IPS-15b (cell line): ENCODE measurements around the gene BUB1B.

Source experiments
- H3K27me3 ChIP-seq: one replicate; pipeline ENCODE4 v1.6.1; 2013; ENCODE audit warnings: low read length; ENCODE audit not compliant: control insufficient read depth, insufficient read depth
- H3K36me3 ChIP-seq: one replicate; pipeline ENCODE4 v1.6.1; 2013; ENCODE audit warnings: low read length; ENCODE audit not compliant: control insufficient read depth, insufficient read depth
- H3K4me1 ChIP-seq: one replicate; pipeline ENCODE4 v1.6.1; 2013; ENCODE audit warnings: mild to moderate bottlenecking, low read length; ENCODE audit not compliant: control insufficient read depth, insufficient read depth
- H3K4me3 ChIP-seq: one replicate; pipeline ENCODE4 v1.5.1; 2013; ENCODE audit warnings: low read depth, low read length
- H3K9ac ChIP-seq: one replicate; pipeline ENCODE4 v1.6.1; 2013; ENCODE audit warnings: low read depth, mild to moderate bottlenecking, low read length
- H3K9me3 ChIP-seq: one replicate; pipeline ENCODE4 v1.6.1; 2013; ENCODE audit warnings: mild to moderate bottlenecking, low read length; ENCODE audit not compliant: control insufficient read depth, insufficient read depth

BUB1B gene

DNA sequence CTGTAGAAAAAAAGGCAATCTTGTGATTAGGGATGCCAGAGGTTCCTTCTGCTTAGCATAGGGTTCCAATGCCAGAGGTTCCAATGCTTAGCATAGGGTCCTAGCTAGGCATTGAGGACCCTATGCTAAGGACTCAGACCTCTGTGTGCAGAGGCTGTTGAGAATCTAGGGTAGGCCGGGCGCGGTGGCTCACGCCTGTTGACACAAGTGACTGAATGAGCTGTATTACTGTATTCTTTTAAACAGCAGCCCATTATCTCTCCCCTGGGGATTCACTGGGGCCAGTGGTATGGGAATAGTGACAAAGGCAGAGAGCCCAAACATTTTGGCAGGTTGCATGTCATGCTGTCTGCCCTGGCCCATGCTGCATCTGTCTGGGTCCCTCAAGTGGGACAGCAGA is 94.2 kb downstream of the BUB1B start:
- H3K4me1 ChIP-seq = peaks cover 6% of the 10 kb centered on the region
- no peaks in the 10 kb centered on the region for H3K36me3 ChIP-seq
- H3K4me3 ChIP-seq = no peak overlapping the region
- H3K27me3 ChIP-seq = peaks cover 32% of the 10 kb centered on the region
- no peak overlapping the region for H3K9ac ChIP-seq
- H3K9me3 ChIP-seq = no peaks in the 10 kb centered on the region

DNA sequence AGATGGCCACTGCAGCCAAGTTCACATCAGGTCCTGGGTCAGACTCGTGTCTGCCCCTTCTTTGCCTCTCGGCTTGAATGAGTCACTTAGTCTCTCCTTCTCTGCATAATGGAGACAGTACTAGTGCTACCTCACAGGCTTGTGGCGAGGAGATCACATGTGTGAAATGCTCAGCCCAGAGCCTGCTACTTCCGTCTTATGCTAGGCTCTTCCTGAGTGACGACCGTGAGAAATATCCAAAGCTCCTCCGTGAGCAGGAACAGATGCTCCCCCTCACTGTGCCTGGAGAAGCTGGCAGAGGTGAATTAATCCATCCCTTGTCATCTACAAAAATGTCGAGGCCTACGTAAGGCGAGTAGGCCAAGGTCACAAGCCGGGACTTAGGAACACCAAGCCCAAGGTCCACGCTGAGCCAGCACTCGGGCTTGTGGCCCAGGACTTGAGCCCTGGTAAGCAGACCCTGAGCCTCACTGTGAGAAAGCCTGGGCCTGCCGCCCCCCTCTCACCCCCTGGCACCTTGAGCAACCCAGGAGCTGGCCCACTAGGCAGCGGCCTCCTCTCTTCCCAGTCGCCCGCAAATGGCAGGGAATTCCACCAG is 95.9 kb downstream of the BUB1B start:
- no peak overlapping the region for H3K9ac ChIP-seq
- peaks cover 24% of the 10 kb centered on the region for H3K27me3 ChIP-seq
- H3K4me3 ChIP-seq = no peak overlapping the region
- H3K9me3 ChIP-seq = no peaks in the 10 kb centered on the region
- peaks cover 6% of the 10 kb centered on the region for H3K4me1 ChIP-seq
- no peaks in the 10 kb centered on the region for H3K36me3 ChIP-seq

DNA sequence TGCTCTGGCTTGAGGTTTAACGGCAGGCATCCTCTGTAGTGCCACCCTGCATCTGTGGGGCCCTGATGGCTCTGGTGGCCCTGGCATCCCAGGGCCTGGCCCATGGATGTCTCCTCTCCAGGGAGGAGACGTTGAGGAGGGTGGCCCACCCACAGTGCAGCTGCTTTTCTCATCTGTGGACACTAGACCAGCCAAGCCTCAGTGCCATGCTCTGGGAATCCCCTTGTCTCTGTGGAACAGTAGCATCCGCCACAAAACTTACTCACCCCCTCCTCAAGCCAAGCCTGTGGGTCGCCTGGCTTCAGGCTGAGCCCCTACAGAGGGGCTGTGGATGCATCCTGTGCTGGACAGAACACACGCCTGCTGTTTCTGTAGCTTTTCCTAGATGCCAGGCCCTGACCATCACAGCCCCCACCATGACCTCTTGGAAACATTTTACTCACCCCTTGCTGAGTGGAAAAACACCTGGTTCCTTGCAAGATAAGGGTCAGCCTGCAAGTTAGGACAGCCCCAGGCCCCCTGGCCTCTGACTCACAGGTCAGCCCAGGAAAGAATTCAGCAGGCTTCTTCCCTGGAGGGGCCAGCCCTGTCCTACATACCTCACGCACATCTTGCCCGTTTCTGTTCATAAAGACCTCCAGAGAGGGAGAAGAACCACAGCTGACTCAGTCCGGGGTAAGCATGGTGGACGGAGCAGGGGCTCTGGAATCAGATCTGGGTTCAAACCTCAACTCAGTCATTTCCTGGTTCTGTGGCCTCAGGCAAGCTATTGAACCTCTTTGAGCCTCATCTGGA is 97.0 kb downstream of the BUB1B start:
- Histone ChIP-seq H3K4me3 (no peak overlapping the region), H3K27me3 (peaks cover 20% of the 10 kb centered on the region), H3K36me3 (no peaks in the 10 kb centered on the region), H3K4me1 (peaks cover 6% of the 10 kb centered on the region), H3K9me3 (no peaks in the 10 kb centered on the region), H3K9ac (no peak overlapping the region)

GRCh38 chr15:40258544-40258943 is 97.7 kb downstream of the BUB1B start:
- Histone ChIP-seq H3K36me3 (no peaks in the 10 kb centered on the region), H3K27me3 (peaks cover 14% of the 10 kb centered on the region), H3K4me1 (peaks cover 6% of the 10 kb centered on the region), H3K9me3 (no peaks in the 10 kb centered on the region), H3K9ac (peak overlapping the region; percentile 8), H3K4me3 (no peak overlapping the region)

- Histone ChIP-seq H3K36me3 (no peaks in the 10 kb centered on the region), H3K4me3 (no peak overlapping the region), H3K27me3 (peaks cover 9% of the 10 kb centered on the region), H3K9ac (no peak overlapping the region), H3K4me1 (peaks cover 6% of the 10 kb centered on the region), H3K9me3 (no peaks in the 10 kb centered on the region)
Measured at GRCh38 chr15:40259021-40259420, 98.2 kb downstream of the BUB1B start.

- Histone ChIP-seq H3K9me3 (no peaks in the 10 kb centered on the region), H3K9ac (no peak overlapping the region), H3K36me3 (peaks cover 4% of the 10 kb centered on the region), H3K4me1 (peaks cover 6% of the 10 kb centered on the region), H3K27me3 (no peaks in the 10 kb centered on the region), H3K4me3 (no peak overlapping the region)
Measured at GRCh38 chr15:40263024-40263754, 102.3 kb downstream of the BUB1B start.

- Histone ChIP-seq H3K36me3 (peaks cover 4% of the 10 kb centered on the region), H3K9me3 (no peaks in the 10 kb centered on the region), H3K9ac (no peak overlapping the region), H3K27me3 (no peaks in the 10 kb centered on the region), H3K4me3 (no peak overlapping the region), H3K4me1 (no peaks in the 10 kb centered on the region)
Measured at GRCh38 chr15:40264321-40265153, 103.7 kb downstream of the BUB1B start.

GRCh38 chr15:40265355-40265754 is 104.5 kb downstream of the BUB1B start:
- Histone ChIP-seq H3K4me3 (no peak overlapping the region), H3K27me3 (no peaks in the 10 kb centered on the region), H3K36me3 (peaks cover 4% of the 10 kb centered on the region), H3K9me3 (no peaks in the 10 kb centered on the region), H3K4me1 (no peaks in the 10 kb centered on the region), H3K9ac (no peak overlapping the region)

- H3K9ac ChIP-seq = no peak overlapping the region
- H3K27me3 ChIP-seq = no peaks in the 10 kb centered on the region
- no peak overlapping the region for H3K4me3 ChIP-seq
- no peaks in the 10 kb centered on the region for H3K9me3 ChIP-seq
- H3K36me3 ChIP-seq = peaks cover 4% of the 10 kb centered on the region
- no peaks in the 10 kb centered on the region for H3K4me1 ChIP-seq
Measured at GRCh38 chr15:40265875-40266274, 105.0 kb downstream of the BUB1B start.

- Histone ChIP-seq H3K36me3 (peaks cover 4% of the 10 kb centered on the region), H3K27me3 (no peaks in the 10 kb centered on the region), H3K9me3 (no peaks in the 10 kb centered on the region), H3K4me3 (no peak overlapping the region), H3K4me1 (no peaks in the 10 kb centered on the region), H3K9ac (no peak overlapping the region)
Measured at GRCh38 chr15:40266828-40267304, 106.0 kb downstream of the BUB1B start.

GRCh38 chr15:40267670-40268069 is 106.8 kb downstream of the BUB1B start:
- Histone ChIP-seq H3K27me3 (no peaks in the 10 kb centered on the region), H3K4me1 (no peaks in the 10 kb centered on the region), H3K9ac (no peak overlapping the region), H3K36me3 (peaks cover 4% of the 10 kb centered on the region), H3K4me3 (no peak overlapping the region), H3K9me3 (no peaks in the 10 kb centered on the region)
